HepG2 (cell line): Measurements from ENCODE around the gene ZNF581. TPM values are rescaled to one million over a fixed set of nuclear protein-coding genes. Genes with fewer than 3 reads are reported as not detected.

ENCODE experiments used
- CENPX ChIP-seq: sonication (generic); formaldehyde crosslinking; IDR thresholded peaks from 2 replicates; pipeline ENCODE4 v1.9.0; 2021; ENCODE audit warnings: mild to moderate bottlenecking, missing genetic modification reagents, moderate library complexity
- ETS1 ChIP-seq: sonication (generic); formaldehyde crosslinking; IDR thresholded peaks from 2 replicates; pipeline ENCODE4 v1.4.0; 2020; ENCODE audit warnings: missing genetic modification reagents
- HOXA5 ChIP-seq: sonication (generic); formaldehyde crosslinking; IDR thresholded peaks from 2 replicates; pipeline ENCODE4 v1.4.0; 2020; ENCODE audit warnings: missing genetic modification reagents
- HOXD1 ChIP-seq: sonication (generic); formaldehyde crosslinking; IDR thresholded peaks from 2 replicates; pipeline ENCODE4 v1.5.0; 2020; ENCODE audit warnings: missing genetic modification reagents
- ISL2 ChIP-seq: sonication (generic); formaldehyde crosslinking; IDR thresholded peaks from 2 replicates; pipeline ENCODE4 v1.5.0; 2020; ENCODE audit warnings: missing genetic modification reagents
- KDM2A ChIP-seq: sonication (generic); formaldehyde crosslinking; IDR thresholded peaks from 2 replicates; pipeline ENCODE4 v1.4.0; 2020; ENCODE audit warnings: low read depth, missing genetic modification reagents, borderline replicate concordance
- KLF11 ChIP-seq: IDR thresholded peaks from 2 replicates; pipeline ENCODE4 v1.6.1; 2016; ENCODE audit warnings: missing compliant biosample characterization
- MIER3 ChIP-seq: IDR thresholded peaks from 2 replicates; pipeline ENCODE4 v1.6.1; 2016; ENCODE audit warnings: missing compliant biosample characterization, borderline replicate concordance
- REL ChIP-seq: sonication (generic); formaldehyde crosslinking; conservative IDR thresholded peaks from 2 replicates; pipeline ENCODE4 v1.8.0; 2022; ENCODE audit warnings: mild to moderate bottlenecking, missing genetic modification reagents, moderate library complexity
- SALL2 ChIP-seq: sonication (generic); formaldehyde crosslinking; IDR thresholded peaks from 2 replicates; pipeline ENCODE4 v1.8.1; 2023; ENCODE audit warnings: mild to moderate bottlenecking, missing genetic modification reagents, inconsistent platforms
- TAF1 ChIP-seq: sonication (generic); formaldehyde crosslinking; IDR thresholded peaks from 2 replicates; pipeline ENCODE4 v1.4.0; 2020; ENCODE audit warnings: missing genetic modification reagents
- THAP9 ChIP-seq: sonication (generic); formaldehyde crosslinking; IDR thresholded peaks from 2 replicates; pipeline ENCODE4; 2020; ENCODE audit warnings: missing genetic modification reagents, mild to moderate bottlenecking, borderline replicate concordance
- U2AF2 ChIP-seq: fragments of 200-400 bp; formaldehyde crosslinking; IDR thresholded peaks from 2 replicates; pipeline ENCODE4 v1.6.1; 2017; ENCODE audit warnings: low read depth, mild to moderate bottlenecking, low read length
- ZNF414 ChIP-seq: sonication (generic); formaldehyde crosslinking; IDR thresholded peaks from 2 replicates; pipeline ENCODE4 v1.5.0; 2020; ENCODE audit warnings: missing genetic modification reagents
- ZNF672 ChIP-seq: sonication (generic); formaldehyde crosslinking; IDR thresholded peaks from 2 replicates; pipeline ENCODE4 v1.8.1; 2022; ENCODE audit warnings: missing genetic modification reagents
- ZNF784 ChIP-seq: sonication (generic); formaldehyde crosslinking; IDR thresholded peaks from 2 replicates; pipeline ENCODE4 v1.5.1; 2020; ENCODE audit warnings: missing genetic modification reagents, mild to moderate bottlenecking, borderline replicate concordance
- polyA plus RNA-seq, 8 experiments: library from polyadenylated mRNA; depleted of rRNA in 3 of 8; stranded (reverse) in 7 of 8; unstranded in 1 of 8; fragments of >200 nt; fragmentation: Illumina TruSeq in 4 of 8; extraction: Trizol in 4 of 8; gene quantifications; 2 replicates each; pipeline versions ENCODE4 v1.2.1 to v1.2.3, GENCODE V29; 2011 to 2016; ENCODE audit warnings: low read depth in 4 of 8, missing spikeins in 1 of 8, mixed read lengths in 1 of 8; ENCODE audit not compliant: insufficient read depth in 1 of 8
- total RNA-seq, 5 experiments: library from RNA; depleted of rRNA; stranded (reverse); fragments of >200 nt; fragmentation: Illumina TruSeq; extraction: Trizol; gene quantifications; 2 replicates each; pipeline ENCODE4 v1.2.3, GENCODE V29; 2016; ENCODE audit warnings: low read depth in 1 of 5
- TF ChIP-seq, protein P1 (sequence below): sonication (generic); formaldehyde crosslinking; IDR thresholded peaks from 2 replicates; pipeline ENCODE4 v1.5.1; 2020; ENCODE audit warnings: missing genetic modification reagents, mild to moderate bottlenecking, borderline replicate concordance
- TF ChIP-seq, protein P2 (sequence below): sonication (generic); formaldehyde crosslinking; IDR thresholded peaks from 2 replicates; pipeline ENCODE4 v1.4.0; 2020; ENCODE audit warnings: missing genetic modification reagents
- TF ChIP-seq, protein P3 (sequence below): sonication (generic); formaldehyde crosslinking; IDR thresholded peaks from 2 replicates; pipeline ENCODE4 v1.8.0; 2022; ENCODE audit warnings: mild to moderate bottlenecking, missing genetic modification reagents, moderate library complexity

The ZNF581 gene
- total and polyA plus RNA-seq, 2 of the 13 experiments (the other 11 are each of a cell fraction or from before 2014, with no cell fraction given), result 19.6 to 49.5 TPM

- TF ChIP-seq ISL2, result 0 out of 2 replicates have a peak, but pooled peaks have one; percentile 33
- TF ChIP-seq, protein P1, sequence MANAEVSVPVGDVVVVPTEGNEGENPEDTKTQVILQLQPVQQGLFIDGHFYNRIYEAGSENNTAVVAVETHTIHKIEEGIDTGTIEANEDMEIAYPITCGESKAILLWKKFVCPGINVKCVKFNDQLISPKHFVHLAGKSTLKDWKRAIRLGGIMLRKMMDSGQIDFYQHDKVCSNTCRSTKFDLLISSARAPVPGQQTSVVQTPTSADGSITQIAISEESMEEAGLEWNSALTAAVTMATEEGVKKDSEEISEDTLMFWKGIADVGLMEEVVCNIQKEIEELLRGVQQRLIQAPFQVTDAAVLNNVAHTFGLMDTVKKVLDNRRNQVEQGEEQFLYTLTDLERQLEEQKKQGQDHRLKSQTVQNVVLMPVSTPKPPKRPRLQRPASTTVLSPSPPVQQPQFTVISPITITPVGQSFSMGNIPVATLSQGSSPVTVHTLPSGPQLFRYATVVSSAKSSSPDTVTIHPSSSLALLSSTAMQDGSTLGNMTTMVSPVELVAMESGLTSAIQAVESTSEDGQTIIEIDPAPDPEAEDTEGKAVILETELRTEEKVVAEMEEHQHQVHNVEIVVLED (CRISPR knock-in tag), result peak; percentile 88
- peak; percentile 86; the same call in 1 of the 2 replicates for TF ChIP-seq ZNF784
- TF ChIP-seq, protein P2, sequence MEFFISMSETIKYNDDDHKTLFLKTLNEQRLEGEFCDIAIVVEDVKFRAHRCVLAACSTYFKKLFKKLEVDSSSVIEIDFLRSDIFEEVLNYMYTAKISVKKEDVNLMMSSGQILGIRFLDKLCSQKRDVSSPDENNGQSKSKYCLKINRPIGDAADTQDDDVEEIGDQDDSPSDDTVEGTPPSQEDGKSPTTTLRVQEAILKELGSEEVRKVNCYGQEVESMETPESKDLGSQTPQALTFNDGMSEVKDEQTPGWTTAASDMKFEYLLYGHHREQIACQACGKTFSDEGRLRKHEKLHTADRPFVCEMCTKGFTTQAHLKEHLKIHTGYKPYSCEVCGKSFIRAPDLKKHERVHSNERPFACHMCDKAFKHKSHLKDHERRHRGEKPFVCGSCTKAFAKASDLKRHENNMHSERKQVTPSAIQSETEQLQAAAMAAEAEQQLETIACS (CRISPR knock-in tag), result peak; percentile 27; the same call in 1 of the 2 replicates
- TF ChIP-seq, protein P3, sequence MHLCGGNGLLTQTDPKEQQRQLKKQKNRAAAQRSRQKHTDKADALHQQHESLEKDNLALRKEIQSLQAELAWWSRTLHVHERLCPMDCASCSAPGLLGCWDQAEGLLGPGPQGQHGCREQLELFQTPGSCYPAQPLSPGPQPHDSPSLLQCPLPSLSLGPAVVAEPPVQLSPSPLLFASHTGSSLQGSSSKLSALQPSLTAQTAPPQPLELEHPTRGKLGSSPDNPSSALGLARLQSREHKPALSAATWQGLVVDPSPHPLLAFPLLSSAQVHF (CRISPR knock-in tag), result peak; percentile 60; the same call in 1 of the 2 replicates
- TF ChIP-seq THAP9 (CRISPR knock-in tag), result peak; percentile 25; the same call in 1 of the 2 replicates
- TF ChIP-seq SALL2 (CRISPR knock-in tag), result peak; percentile 80
- peak; percentile 99 for TF ChIP-seq ZNF672 (CRISPR knock-in tag)
- no peak for TF ChIP-seq KLF11
- no peak for TF ChIP-seq ETS1 (CRISPR knock-in tag)
- peak; percentile 100 for TF ChIP-seq KDM2A (CRISPR knock-in tag)
- 0 out of 2 replicates have a peak, but pooled peaks have one; percentile 44 for TF ChIP-seq REL (CRISPR knock-in tag)
- TF ChIP-seq MIER3 (CRISPR knock-in tag), result peak; percentile 46; the same call in 1 of the 2 replicates
- peak; percentile 54; the same call in 1 of the 2 replicates for TF ChIP-seq ZNF414 (CRISPR knock-in tag)
- no peak for TF ChIP-seq U2AF2
- peak; percentile 33; the same call in 1 of the 2 replicates for TF ChIP-seq TAF1
- TF ChIP-seq HOXD1 (CRISPR knock-in tag), result 0 out of 2 replicates have a peak, but pooled peaks have one; percentile 69
- no peak for TF ChIP-seq CENPX (CRISPR knock-in tag)
- 0 out of 2 replicates have a peak, but pooled peaks have one; percentile 51 for TF ChIP-seq HOXA5
These were observed 31.6 kb downstream of the ZNF581 start, which contains the start of gene EPN1 (continued) for GRCh38 chr19:55674841-55675660.
